Lung (tissue), 12 donors: ENCODE results near the gene GRSF1. TPM values are rescaled to one million over a fixed set of nuclear protein-coding genes. Genes with fewer than 3 reads are reported as not detected.

ENCODE experiments used
- ATAC-seq: fragments of 200-7000 bp; cut with Tn5 transposase; one replicate; pipeline ENCODE4 v1.9.1; 2020; ENCODE audit warnings: moderate number of reproducible peaks; ENCODE audit not compliant: insufficient read depth, low FRiP score
- DNase-seq, 3 donors: peaks; one replicate each; pipeline ENCODE4 v3.0.0-alpha.2; 2013 to 2017
- H3K27ac ChIP-seq, 2 donors: one replicate each; pipeline ENCODE4 v1.5.1; 2013; ENCODE audit warnings: mild to moderate bottlenecking in 2 of 2, moderate library complexity in 2 of 2, control low read depth in 1 of 2, inconsistent platforms in 1 of 2, low read depth in 1 of 2, low read length in 1 of 2
- H3K27me3 ChIP-seq, 3 donors: one replicate each; pipeline ENCODE4 v1.5.1; 2013; ENCODE audit warnings: low read length in 2 of 3; ENCODE audit not compliant: control insufficient read depth in 3 of 3, insufficient read depth in 3 of 3
- H3K36me3 ChIP-seq, 4 donors: one replicate each; pipeline ENCODE4 v1.5.1; 2013; ENCODE audit warnings: low read length in 4 of 4, mild to moderate bottlenecking in 1 of 4, moderate library complexity in 1 of 4; ENCODE audit not compliant: control insufficient read depth in 4 of 4, insufficient read depth in 4 of 4
- H3K4me1 ChIP-seq, 5 donors: one replicate each; pipeline ENCODE4 v1.5.1; 2013; ENCODE audit warnings: low read length in 5 of 5, mild to moderate bottlenecking in 2 of 5, moderate library complexity in 1 of 5; ENCODE audit not compliant: control insufficient read depth in 5 of 5, insufficient read depth in 5 of 5
- H3K4me3 ChIP-seq: one replicate; pipeline ENCODE4 v1.5.1; 2013; ENCODE audit warnings: mild to moderate bottlenecking, control low read depth, moderate library complexity
- H3K9ac ChIP-seq, 2 donors: one replicate each; pipeline ENCODE4 v1.5.1; 2013; ENCODE audit warnings: low read length in 2 of 2, control low read depth in 1 of 2; ENCODE audit not compliant: insufficient read depth in 1 of 2
- H3K9me3 ChIP-seq, 4 donors: one replicate each; pipeline ENCODE4 v1.5.1; 2013; ENCODE audit warnings: low read length in 3 of 4, mild to moderate bottlenecking in 1 of 4, moderate library complexity in 1 of 4; ENCODE audit not compliant: control insufficient read depth in 4 of 4, insufficient read depth in 3 of 4
- CTCF ChIP-seq: IDR thresholded peaks from 2 replicates; pipeline ENCODE4 v1.5.1; 2012; ENCODE audit warnings: mild to moderate bottlenecking; ENCODE audit errors: control extremely low read depth, extremely low read depth
- WGBS, 2 donors: extraction: QIAGEN DNeasy Blood & Tissue Kit; methylation state at CpG; one replicate each; pipeline ENCODE4 v1.1.7; 2013; 5-methylcytosine and 5-hydroxymethylcytosine counted together
- polyA plus RNA-seq, 2 donors: library from polyadenylated mRNA; stranded (reverse); fragments of 200-250 nt; gene quantifications; one replicate each; pipeline ENCODE4 v1.2.1, GENCODE V29; 2013
- total RNA-seq, 2 donors: library from RNA; depleted of rRNA in 1 of 2; stranded (reverse); fragments of >200 nt in 1 of 2; gene quantifications; one replicate each; pipeline ENCODE4 v1.2.1, GENCODE V29; 2014 to 2021
- donor health status: control.
- donor health status: control.
- donor health status: Bipolar disorder and iron deficiency.
- donor health status: healthy.
- donor health status: DM: yes; HTN: yes; CAD: no.

Gene GRSF1
- total and polyA plus RNA-seq, 4 donors: 28.5 to 64.6 (median 47.5) TPM

- Histone ChIP-seq H3K36me3 (peaks cover 32 to 61% (median 37%) of the 10 kb centered on the region in 4 donors), H3K27me3 (no peaks in the 10 kb centered on the region), H3K9me3 (no peaks in the 10 kb centered on the region), H3K27ac (no peak overlapping the region), H3K4me1 (no peaks in the 10 kb centered on the region), H3K4me3 (no peak overlapping the region), H3K9ac (no peak overlapping the region)
- 99% methylated on average over 3 of the region's 3 CpGs for WGBS, 2 donors
- ATAC-seq (no peak), DNase-seq (no peak)
- no peak for TF ChIP-seq CTCF
Measured at GRCh38 chr4:70829015-70829414, 10.7 kb downstream of the GRSF1 start.

GRCh38 chr4:70818921-70819320, 20.8 kb downstream of the GRSF1 start:
- no peak overlapping the region for H3K4me3 ChIP-seq
- no peaks in the 10 kb centered on the region for H3K4me1 ChIP-seq
- ATAC-seq: no peak
- no peak overlapping the region for H3K27ac ChIP-seq
- peaks cover 12 to 19% (median 15%) of the 10 kb centered on the region in 4 donors for H3K36me3 ChIP-seq
- H3K9ac ChIP-seq: no peak overlapping the region
- H3K9me3 ChIP-seq: no peaks in the 10 kb centered on the region
- no peak for TF ChIP-seq CTCF
- no peaks in the 10 kb centered on the region for H3K27me3 ChIP-seq
- WGBS, 2 donors: 71 to 90% methylated on average over 3 of the region's 3 CpGs
- DNase-seq: no peak

- H3K4me1 ChIP-seq: no peaks in the 10 kb centered on the region
- no peak for TF ChIP-seq CTCF
- no peaks in the 10 kb centered on the region for H3K9me3 ChIP-seq
- no peak overlapping the region for H3K27ac ChIP-seq
- ATAC-seq (no peak), DNase-seq (no peak)
- peaks cover 11 to 17% (median 13%) of the 10 kb centered on the region in 4 donors for H3K36me3 ChIP-seq
- 59 to 78% methylated on average over 5 of the region's 5 CpGs for WGBS, 2 donors
- H3K9ac ChIP-seq: no peak overlapping the region
- H3K4me3 ChIP-seq: no peak overlapping the region
- H3K27me3 ChIP-seq: no peaks in the 10 kb centered on the region
Measured at GRCh38 chr4:70818173-70818855, 21.4 kb downstream of the GRSF1 start.

GRCh38 chr4:70816894-70817293, 22.8 kb downstream of the GRSF1 start:
- Histone ChIP-seq H3K27ac (no peak overlapping the region), H3K36me3 (peaks cover 8 to 14% (median 11%) of the 10 kb centered on the region in 4 donors), H3K27me3 (no peaks in the 10 kb centered on the region), H3K9ac (no peak overlapping the region), H3K9me3 (no peaks in the 10 kb centered on the region), H3K4me1 (no peaks in the 10 kb centered on the region), H3K4me3 (no peak overlapping the region)
- no peak for TF ChIP-seq CTCF
- DNase-seq (no peak), ATAC-seq (no peak)
- WGBS, 2 donors: 45 to 46% methylated on average over 2 of the region's 2 CpGs
